T-helper 2 cell treated with Interferon-gamma antibody and Interleukin-4, amounts not matched to agents 5 μg/mL and 100 μg/mL, for 36 hours (primary cell): Measurements from ENCODE around the gene VANGL2.

ENCODE experiments used
- DNase-seq: peaks from one replicate; pipeline ENCODE4 v3.0.0; 2021; ENCODE audit warnings: low spot score
- H3K27ac Mint-ChIP-seq: one replicate; pipeline ENCODE4 v1.8.0; 2021; ENCODE audit warnings: mild to moderate bottlenecking, mixed read lengths
- H3K27me3 Mint-ChIP-seq: one replicate; pipeline ENCODE4 v1.8.0; 2021; ENCODE audit warnings: low read depth, mixed read lengths
- H3K36me3 Mint-ChIP-seq: one replicate; pipeline ENCODE4 v1.8.0; 2021; ENCODE audit warnings: low read depth, mixed read lengths
- H3K4me1 Mint-ChIP-seq: one replicate; pipeline ENCODE4 v1.8.0; 2021; ENCODE audit warnings: low read depth, mixed read lengths
- H3K4me3 Mint-ChIP-seq: one replicate; pipeline ENCODE4 v1.8.0; 2022; ENCODE audit warnings: mild to moderate bottlenecking, moderate library complexity, mixed read lengths
- H3K9me3 Mint-ChIP-seq: one replicate; pipeline ENCODE4 v1.8.0; 2021; ENCODE audit warnings: mixed read lengths

The VANGL2 gene

DNA sequence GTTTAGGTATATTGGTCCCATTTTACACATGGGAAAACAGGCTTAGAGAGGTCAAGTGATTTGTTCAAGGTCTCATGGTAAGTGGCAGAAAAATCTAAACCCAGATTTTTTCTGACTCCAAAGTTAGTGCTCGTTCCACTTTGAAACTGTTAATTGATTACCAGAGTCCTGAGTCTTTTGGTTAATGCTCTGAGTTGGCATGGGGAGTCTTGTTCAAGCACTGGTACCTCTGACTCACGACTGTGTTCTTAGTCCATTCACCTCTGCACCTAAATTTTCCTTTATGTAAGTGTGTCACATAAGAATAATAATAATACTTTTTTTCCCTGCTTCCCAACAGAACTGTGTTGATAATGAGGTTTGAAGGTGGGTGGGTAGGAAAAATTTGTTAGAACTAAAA is 59.3 kb downstream of the VANGL2 start:
- Mint-ChIP-seq H3K27me3 (no peaks in the 10 kb centered on the region), H3K4me3 (peak overlapping the region; percentile 9), H3K9me3 (no peaks in the 10 kb centered on the region), H3K4me1 (peaks cover 48% of the 10 kb centered on the region), H3K27ac (peak overlapping the region; percentile 92), H3K36me3 (no peaks in the 10 kb centered on the region)
- DNase-seq = no peak

DNA sequence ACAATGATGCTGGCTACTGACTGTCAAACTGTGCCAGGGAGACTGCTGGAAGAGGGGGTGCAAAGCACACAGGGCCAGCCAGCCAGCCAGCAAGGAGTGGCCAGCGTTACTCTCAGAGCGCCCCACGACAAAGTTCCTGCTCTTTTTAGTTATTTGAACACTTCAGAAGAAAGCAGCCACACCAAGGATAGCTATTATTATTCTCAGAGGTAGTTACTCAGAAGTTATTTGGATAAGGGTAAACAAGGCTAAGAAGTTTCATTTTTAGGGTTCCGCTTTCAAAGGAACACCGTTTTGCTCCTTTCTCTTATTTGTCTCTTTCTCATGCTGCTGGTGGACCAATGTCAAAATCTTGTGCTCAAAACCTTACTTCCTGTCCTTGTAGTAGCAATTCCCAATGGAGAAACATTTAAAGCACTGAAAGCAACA is 59.9 kb downstream of the VANGL2 start:
- Mint-ChIP-seq H3K27me3 (no peaks in the 10 kb centered on the region), H3K9me3 (no peaks in the 10 kb centered on the region), H3K4me3 (peak overlapping the region; percentile 79), H3K27ac (peak overlapping the region; percentile 92), H3K4me1 (peaks cover 45% of the 10 kb centered on the region), H3K36me3 (peaks cover 2% of the 10 kb centered on the region)
- DNase-seq = no peak

DNA sequence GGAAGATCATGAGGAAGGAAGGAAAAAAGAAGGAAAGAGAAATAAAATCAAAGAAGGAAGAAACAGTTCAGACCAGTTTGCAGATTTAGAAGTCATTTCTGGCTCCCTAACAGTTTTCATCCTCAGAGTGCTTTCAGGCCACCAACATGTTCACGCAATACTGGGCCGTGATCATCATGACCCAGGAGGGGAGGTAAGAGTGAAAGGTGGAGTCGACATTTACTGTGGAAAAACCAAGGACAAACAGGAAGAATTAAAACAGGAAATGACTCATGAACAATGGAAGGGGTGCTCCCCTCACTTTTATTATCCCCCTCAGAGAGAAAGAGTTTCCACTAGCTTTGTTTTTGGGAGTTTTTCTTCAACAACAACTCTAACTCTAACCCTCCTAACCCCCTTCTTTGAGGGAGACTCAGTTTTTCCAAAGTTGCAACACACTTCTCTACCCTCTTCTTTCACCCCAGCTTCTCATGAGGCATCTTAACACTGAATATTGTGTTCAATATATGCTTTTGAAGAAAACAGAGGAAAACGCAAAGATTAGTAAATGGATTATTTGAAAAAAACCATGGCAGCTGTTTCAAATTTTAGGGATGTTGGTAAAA is 60.4 kb downstream of the VANGL2 start:
- peak; percentile 35 for DNase-seq
- peaks cover 2% of the 10 kb centered on the region for H3K36me3 Mint-ChIP-seq
- peak overlapping the region; percentile 92 for H3K27ac Mint-ChIP-seq
- H3K4me1 Mint-ChIP-seq = peaks cover 42% of the 10 kb centered on the region
- no peaks in the 10 kb centered on the region for H3K9me3 Mint-ChIP-seq
- H3K27me3 Mint-ChIP-seq = no peaks in the 10 kb centered on the region
- H3K4me3 Mint-ChIP-seq = peak overlapping the region; percentile 79

DNA sequence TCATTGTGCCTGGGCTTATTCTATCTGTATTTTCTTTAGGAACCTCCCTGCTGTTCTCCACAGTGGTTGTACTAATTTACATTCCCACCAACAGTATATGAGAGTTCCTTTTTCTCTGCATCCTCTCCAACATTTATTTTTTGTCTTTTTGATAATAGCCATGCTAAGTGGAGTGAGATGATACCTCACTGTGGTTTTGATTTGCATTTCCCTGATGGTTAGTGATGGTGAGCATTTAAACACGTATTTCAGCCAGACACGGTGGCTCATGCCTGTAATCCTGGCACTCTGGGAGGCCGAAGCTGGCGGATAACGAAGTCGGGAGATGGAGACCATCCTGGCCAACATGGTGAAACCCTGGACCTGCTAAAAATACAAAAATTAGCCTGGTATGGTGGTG is 64.8 kb downstream of the VANGL2 start:
- no peaks in the 10 kb centered on the region for H3K27me3 Mint-ChIP-seq
- no peak overlapping the region for H3K4me3 Mint-ChIP-seq
- H3K4me1 Mint-ChIP-seq = peaks cover 50% of the 10 kb centered on the region
- H3K9me3 Mint-ChIP-seq = no peaks in the 10 kb centered on the region
- DNase-seq = no peak
- peaks cover 2% of the 10 kb centered on the region for H3K36me3 Mint-ChIP-seq
- H3K27ac Mint-ChIP-seq = no peak overlapping the region

DNA sequence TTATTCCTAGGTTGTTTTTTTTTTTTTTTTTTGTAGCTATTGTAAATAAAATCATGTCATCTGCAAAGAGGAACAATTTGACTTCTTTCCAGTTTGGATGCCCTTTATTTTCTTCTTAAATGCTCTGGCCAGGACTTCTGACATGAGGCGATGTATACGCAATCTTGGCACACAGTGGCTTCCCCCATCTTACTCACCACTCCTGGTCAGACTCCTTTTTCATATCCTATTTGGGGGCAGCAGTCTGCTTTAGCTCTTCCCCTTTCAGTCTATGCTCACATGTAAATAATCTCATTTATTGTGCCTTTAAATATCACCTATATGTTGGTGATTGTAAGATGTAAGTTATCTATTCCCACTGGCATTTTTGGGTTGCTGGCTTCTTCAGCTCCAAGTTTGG is 66.6 kb downstream of the VANGL2 start:
- DNase-seq = no peak
- peaks cover 2% of the 10 kb centered on the region for H3K36me3 Mint-ChIP-seq
- H3K4me3 Mint-ChIP-seq = no peak overlapping the region
- no peaks in the 10 kb centered on the region for H3K9me3 Mint-ChIP-seq
- H3K27me3 Mint-ChIP-seq = no peaks in the 10 kb centered on the region
- H3K27ac Mint-ChIP-seq = no peak overlapping the region
- peaks cover 38% of the 10 kb centered on the region for H3K4me1 Mint-ChIP-seq

DNA sequence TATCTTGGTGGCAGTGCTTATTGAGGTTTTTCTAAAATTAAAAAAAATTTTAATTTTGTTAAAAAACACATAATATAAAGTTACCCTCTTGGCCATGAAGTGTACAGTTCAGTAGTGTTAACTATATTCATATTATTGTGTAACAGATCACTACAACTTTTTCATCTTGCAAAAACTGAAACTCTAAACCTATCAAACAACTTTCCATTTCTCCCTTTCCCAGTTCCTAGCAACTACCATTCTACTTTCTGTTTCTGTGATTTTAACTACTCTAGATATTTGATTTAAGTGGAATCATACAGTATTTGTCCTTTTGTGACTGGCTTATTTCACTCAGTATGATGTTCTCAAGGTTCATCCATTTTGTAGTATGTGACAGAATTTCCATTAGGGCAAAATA is 67.2 kb downstream of the VANGL2 start:
- Mint-ChIP-seq H3K27me3 (no peaks in the 10 kb centered on the region), H3K36me3 (peaks cover 2% of the 10 kb centered on the region), H3K4me3 (no peak overlapping the region), H3K4me1 (peaks cover 38% of the 10 kb centered on the region), H3K27ac (no peak overlapping the region), H3K9me3 (no peaks in the 10 kb centered on the region)
- DNase-seq = no peak

DNA sequence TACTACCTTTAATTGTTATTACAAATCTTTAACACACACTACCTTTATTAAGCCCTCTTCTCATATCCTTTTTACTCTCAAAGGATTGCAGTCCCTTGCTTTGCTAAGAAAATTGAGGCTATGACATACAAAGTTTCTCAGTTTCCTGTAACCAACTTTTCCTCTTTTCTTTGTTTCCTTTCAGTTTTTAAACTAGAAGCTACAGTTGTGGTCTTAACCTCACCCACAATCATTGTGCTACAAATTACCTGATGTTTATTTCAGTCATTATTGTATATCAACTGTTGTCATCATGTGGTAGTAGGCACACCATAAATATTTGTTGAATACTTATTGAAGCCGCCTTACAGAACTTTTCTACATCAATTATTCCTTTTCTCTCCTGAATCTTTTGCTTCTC is 70.9 kb downstream of the VANGL2 start:
- Mint-ChIP-seq H3K36me3 (no peaks in the 10 kb centered on the region), H3K4me1 (peaks cover 19% of the 10 kb centered on the region), H3K27me3 (no peaks in the 10 kb centered on the region), H3K27ac (no peak overlapping the region), H3K9me3 (no peaks in the 10 kb centered on the region), H3K4me3 (no peak overlapping the region)
- no peak for DNase-seq

DNA sequence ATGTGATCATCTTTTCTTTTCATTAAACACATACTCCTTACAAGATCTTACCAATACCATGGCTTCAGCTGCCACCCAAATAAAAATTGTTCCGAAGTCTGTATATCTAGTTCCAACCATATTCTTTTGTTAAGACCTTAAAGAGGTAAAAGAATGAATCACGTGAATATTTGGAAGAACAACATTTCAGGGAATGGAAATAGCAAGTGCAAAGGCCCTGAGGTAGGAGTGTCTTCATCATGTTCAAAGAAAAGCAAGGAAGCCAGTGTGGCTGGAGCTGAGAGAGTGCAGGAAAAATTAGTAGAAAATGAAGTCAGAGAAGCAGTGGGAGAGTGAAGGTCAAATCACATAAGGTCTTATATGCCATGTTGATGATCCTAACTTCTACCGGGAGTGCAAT is 71.7 kb downstream of the VANGL2 start:
- no peaks in the 10 kb centered on the region for H3K9me3 Mint-ChIP-seq
- H3K27ac Mint-ChIP-seq = no peak overlapping the region
- H3K4me1 Mint-ChIP-seq = peaks cover 11% of the 10 kb centered on the region
- H3K36me3 Mint-ChIP-seq = no peaks in the 10 kb centered on the region
- no peaks in the 10 kb centered on the region for H3K27me3 Mint-ChIP-seq
- H3K4me3 Mint-ChIP-seq = no peak overlapping the region
- no peak for DNase-seq

DNA sequence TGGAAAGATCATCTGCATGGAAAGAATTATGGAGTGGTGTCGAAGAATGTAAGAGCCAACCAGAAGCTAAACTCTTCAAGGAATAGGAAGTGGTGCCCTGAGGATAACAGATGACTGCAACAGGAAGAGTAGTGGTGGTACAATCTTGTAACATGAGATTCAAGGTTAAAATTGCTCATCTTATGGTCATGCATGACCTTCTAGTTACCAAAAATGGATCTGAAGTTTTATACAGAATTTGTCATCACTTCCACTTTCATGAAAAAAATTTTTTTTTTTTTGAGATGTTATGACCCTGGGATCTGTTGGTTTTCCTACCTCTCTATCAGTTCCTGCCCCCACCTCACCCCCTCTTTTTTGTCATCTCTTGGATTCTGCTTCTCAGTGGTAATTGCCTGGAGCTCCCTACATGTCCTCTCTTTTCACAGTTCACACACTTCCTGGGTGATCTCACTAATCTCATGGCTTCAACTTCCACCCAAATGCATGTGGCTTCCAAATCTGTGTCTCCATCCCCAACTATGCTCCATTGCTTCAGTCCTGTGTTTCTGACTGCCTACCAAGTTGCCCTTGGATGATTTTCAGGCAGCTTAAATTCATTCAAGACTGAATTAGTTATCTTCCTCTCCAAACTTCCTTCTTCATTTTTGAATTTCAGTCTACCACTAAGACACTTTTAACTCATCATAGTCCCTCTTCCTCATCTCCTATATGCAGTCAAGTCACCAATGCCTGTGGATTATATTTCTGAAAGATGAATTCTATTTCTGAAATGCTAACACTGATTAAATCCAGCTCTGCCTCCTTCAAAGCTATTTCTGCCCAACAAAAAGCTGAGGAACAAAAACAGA is 74.3 kb downstream of the VANGL2 start:
- DNase-seq = peak; percentile 27
- Mint-ChIP-seq H3K27ac (no peak overlapping the region), H3K4me3 (no peak overlapping the region), H3K4me1 (peaks cover 9% of the 10 kb centered on the region), H3K9me3 (peaks cover 11% of the 10 kb centered on the region), H3K36me3 (peaks cover 8% of the 10 kb centered on the region), H3K27me3 (no peaks in the 10 kb centered on the region)
